H54 (cell line): ENCODE data around the gene TTLL1.

Experiments
- DNase-seq: peaks from one replicate; pipeline ENCODE4 v3.0.0; 2011; ENCODE audit warnings: low spot score, mixed read lengths; ENCODE audit not compliant: insufficient read length
- FAIRE-seq: peaks from 3 replicates; lab custom pipeline; 2011; peaks lifted over from hg19 to GRCh38; lab: Jason Lieb, UNC
- POLR2A ChIP-seq: IDR thresholded peaks from 2 replicates; pipeline ENCODE4 v1.6.1; 2011; ENCODE audit warnings: low read depth, mild to moderate bottlenecking, low read length

TTLL1 gene

DNA sequence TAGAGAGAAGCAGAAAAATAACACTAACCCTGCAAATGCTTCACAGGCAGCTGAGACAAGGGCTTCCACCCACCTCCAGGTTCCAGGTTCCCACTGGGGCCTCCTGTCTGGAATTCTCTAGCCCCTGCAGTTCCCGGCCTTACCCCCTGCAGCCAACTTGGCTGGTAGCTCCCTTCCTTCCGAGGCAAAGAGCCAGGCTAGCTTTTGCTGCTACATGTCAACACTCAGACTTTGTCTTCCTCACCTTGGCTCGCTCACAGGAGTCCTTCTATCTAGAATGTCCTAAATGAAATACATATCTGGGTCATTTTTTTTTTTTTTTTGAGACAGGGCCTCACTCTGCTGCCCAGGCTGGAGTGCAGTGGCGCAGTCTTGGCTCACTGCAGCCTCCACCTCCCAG, 9.9 kb upstream of the TTLL1 start:
- DNase-seq = no peak
- no peak for FAIRE-seq
- TF ChIP-seq POLR2A = no peak

DNA sequence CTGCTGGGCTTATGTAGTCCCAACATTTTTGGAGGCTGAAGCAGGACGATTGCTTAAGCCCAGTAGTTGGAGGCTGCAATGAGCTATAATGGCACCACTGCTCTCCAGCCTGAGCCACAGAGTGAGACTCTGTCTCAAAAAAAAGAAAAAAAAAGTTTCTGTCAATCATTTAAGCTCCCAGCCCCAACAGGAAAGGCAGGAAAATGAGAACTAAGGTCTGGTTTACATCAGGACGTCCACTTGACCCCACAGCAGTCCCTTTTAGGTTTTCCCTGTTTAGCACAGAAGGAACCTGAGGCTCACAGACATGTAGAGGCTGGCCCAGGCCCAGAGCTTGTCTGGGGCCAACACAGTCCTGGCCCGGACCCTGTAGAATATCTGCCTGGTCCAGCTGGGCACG, 9.2 kb upstream of the TTLL1 start:
- DNase-seq (no peak), FAIRE-seq (no peak)
- TF ChIP-seq POLR2A = no peak

DNA sequence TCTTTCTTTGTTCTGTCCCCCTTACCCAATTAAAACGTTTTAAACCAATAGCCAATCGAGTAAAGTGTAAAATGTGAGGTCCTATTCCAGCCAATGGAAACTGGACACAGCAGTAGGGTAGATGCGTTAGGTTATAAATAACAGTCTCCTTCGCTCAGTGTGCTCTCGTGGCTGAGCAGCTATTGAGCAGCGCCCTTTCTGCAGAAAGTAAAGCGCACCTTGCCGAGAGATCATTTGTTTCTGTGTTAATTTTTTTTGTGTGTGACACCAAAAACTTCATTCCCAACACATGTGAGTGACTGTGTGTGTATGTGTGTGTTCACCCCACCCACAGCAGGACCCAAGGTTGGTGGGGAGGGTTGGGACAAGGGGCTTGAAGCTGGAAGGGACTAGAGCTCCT, 7.2 kb upstream of the TTLL1 start:
- no peak for TF ChIP-seq POLR2A
- FAIRE-seq (no peak), DNase-seq (no peak)

DNA sequence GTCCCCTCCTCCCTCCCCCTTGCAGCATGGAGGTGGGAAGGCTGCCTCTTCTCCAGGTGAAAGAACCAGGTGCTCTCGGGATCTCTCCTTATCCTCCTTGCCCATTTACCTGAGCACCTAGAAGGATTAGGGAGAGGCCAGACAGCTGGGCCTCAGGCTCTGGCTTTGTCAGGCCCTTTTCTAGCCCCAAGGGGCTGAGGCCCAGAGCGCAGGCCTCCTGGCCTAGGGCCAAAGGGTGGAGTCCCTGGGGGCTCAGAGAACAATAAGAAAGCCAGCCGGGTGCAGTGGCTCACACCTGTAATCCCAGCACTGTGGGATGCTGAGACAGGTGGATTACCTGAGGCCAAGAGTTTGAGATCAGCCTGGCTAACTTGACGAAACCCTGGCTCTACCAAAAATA, 5.4 kb upstream of the TTLL1 start:
- no peak for TF ChIP-seq POLR2A
- FAIRE-seq (no peak), DNase-seq (no peak)

DNA sequence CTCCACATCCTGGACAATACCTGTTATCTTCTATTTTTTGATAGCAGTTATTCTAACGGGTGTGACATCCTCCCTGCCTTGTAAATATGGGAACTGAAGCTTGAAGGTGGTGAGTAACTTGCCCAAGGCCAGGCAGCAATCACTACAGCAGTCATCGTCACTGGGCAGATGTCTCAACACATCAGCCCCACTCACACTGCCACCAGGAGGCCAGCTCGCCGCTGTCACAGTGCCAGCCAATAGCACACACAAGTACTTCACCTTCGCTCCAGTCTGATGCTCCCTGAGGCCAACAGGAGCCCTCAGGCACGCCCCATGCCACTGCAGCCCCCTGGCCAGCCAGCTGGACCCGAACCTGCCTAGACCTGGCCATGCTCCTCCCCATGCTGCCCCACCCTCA, 4.9 kb upstream of the TTLL1 start:
- no peak for TF ChIP-seq POLR2A
- FAIRE-seq = no peak
- no peak for DNase-seq

DNA sequence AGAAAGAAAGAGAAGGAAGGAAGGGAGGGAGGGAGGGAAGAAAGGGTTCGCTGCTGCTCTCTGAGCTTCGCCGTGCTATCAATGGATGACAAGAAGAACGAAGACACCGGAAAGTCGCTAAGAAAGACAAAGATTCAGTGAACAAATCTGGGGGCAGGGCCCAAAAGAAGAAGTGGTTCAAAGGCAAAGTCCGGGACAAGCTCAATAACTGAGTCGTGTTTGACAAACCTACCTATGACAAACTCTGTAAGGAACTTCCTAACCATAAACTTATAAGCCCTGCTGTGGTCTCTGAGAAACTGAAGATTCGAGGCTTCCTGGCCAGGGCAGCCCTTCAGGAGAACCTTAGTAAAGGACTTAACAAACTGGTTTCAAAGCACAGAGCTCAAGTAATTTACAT, 2.9 kb upstream of the TTLL1 start:
- no peak for TF ChIP-seq POLR2A
- no peak for FAIRE-seq

DNA sequence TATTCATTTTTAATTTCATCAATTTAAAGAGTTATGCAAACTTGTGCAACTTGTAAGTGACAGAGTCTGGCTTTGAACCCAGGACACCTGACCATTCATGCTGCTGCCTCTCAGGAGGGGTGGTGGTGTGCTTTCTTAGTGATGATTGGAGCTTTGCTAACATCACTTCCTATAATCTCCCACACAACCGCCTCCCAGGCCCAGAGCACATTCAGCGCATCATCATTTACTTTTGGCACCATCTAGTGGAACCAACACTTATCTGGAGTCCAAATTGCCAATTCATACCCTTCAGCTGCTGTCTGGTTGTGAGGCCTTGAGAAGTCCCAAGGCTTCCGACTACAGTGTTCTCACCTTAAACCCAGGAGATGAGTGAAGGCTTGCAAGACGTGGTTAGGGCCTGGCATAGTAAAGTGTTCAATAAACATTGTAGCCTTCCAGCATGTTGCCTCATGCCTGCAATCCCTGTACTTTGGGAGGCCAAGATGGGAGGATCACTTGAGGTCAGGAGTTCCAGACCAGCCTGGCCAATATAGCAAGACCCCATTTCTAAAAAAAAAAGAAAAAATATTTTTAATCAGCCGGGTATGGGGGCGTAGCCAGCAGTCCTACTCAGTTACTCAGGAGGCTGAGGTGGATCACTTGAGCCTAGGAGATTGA, 1.1 kb upstream of the TTLL1 start:
- FAIRE-seq (peak; percentile 88), DNase-seq (peak; percentile 74)
- TF ChIP-seq POLR2A = no peak

More for the DNA sequence above, 2.9 kb upstream of the TTLL1 start:
- DNase-seq = no peak

DNA sequence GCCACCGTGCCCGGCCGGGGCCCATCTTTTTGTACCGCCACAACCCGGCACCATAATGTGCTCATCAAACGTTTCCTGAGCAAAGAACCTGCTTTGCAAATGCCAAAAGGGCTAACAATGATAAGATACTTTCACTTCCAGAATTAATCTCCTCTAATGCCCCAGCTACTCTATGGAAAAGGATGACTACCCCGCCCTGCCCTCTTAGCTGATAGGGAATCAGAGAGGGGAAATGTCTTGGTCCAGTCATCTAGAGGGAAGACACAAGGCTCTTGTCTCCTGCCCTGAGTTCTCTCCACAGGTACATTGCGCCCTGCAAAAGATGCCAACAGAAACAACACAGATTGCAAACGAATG, 586 bp downstream of the TTLL1 start:
- TF ChIP-seq POLR2A = no peak
- FAIRE-seq (no peak), DNase-seq (no peak)

DNA sequence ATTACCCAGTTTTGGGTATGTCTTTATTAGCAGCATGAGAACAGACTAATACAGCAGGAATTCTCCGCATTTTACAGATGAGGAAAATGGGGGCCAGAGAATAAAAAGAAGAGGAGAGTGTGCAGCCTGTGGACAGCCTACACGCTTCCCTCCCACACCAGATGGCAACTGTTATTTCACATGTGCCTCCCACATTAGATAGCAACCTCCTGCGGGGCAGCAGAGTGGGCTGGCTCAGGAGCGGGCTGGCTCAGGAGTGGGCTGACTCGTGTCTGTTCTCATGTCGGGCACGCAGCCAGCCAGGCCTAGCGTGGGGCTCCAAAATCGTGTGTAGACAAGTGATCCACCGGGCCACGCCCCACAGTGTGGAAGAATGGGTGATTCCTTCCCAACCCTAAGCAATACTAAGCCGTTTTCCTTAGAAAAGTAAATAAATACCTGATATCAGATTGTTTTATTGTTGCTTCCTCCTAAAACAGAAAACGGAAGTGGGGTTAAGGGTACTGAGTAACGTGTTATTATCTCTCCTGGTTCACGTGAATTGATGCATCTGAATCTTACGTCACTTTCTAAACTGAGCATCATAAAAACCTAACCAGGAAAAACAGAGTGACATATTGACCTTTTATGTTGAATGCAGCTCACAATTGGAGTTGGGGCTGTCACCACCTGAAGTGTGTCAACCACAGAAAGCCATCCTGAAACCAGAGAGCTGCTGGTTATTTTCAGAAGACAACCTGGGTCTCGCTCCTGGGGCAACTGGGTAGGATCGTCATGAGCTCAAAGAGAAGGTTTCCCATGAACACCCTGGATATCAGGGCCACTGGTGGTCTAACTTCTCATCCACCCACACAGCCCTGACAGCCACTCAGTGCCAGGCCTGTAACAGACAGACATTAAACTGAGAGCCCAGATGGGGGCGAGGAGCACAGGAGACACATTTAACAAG, 3.3 kb downstream of the TTLL1 start:
- TF ChIP-seq POLR2A = no peak
- FAIRE-seq (no peak), DNase-seq (no peak)

DNA sequence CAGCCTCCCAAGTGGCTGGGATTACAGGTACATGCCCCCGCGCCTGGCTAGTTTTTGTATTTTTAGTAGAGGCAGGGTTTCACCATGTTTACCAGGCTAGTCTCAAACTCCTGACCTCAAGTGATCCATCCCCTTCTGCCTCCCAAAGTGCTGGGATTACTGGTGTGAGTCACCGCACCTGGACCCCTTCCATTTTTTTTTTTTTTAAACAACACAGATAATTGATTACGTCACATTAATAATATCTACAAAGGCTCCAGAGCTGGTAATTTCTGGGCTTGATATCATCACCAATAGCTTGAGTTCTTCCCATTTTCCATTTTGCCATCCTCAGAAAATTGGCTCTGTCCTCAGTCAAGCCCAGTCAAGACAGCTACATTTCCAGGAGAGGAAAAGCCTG, 7.2 kb downstream of the TTLL1 start:
- no peak for TF ChIP-seq POLR2A
- FAIRE-seq (no peak), DNase-seq (no peak)

DNA sequence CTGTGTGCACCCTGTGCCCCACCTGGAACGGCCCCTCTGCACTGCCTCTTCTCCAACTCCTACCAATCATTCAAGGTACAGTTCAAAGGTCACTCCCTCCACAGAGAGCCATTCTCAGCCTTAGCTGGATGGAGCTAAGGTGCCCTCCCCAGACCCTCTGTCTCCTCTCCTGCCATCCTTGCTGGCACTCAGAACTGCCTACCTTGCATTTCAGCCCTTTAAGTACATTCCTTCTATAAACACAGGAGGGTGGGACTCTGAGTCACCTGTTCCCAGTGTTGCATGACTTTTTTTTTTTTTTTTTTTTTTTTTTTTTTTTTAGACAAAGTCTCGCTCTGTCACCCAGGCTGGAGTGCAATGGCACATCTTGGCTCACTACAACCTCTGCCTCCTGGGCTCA, 8.6 kb downstream of the TTLL1 start:
- no peak for TF ChIP-seq POLR2A
- FAIRE-seq (no peak), DNase-seq (no peak)

DNA sequence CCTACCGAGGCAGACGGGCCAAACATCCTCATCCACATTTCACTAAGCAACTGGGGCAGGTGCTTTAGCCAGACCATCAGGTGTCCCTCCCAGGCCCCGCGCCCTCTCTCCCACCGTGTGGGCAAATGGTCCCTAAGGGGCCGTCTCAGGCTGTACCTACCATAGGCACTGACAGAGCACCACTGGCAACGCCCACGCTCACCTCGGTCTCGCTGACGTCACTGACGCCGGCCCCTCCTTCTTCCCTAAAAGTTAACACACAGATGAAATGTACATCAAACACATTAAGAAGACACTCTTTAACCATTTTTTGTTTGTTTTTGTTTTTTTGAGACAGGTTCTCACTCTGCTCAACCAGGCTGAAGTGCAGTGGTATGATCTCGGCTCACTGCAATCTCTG, 9.4 kb downstream of the TTLL1 start:
- DNase-seq = no peak
- FAIRE-seq = no peak
- no peak for TF ChIP-seq POLR2A

DNA sequence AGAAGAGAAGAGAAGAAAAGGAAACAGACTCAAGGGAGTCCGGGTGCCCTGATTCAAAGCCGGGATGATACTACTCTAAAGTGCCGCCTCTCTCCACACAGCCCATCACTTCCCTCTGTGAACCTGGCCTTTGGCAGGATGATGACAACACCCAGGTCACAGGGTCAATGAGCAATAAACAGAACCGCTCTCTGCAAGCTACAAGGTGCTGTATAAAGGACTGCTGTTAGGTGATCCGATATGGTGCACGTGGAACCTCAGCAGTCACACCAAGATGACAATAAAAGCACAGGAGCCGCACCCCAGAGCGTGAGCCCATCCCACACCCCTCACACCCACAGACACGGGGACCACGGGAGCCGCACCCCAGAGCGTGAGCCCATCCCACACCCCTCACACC, 10.7 kb downstream of the TTLL1 start:
- FAIRE-seq = no peak
- DNase-seq = no peak
- no peak for TF ChIP-seq POLR2A

DNA sequence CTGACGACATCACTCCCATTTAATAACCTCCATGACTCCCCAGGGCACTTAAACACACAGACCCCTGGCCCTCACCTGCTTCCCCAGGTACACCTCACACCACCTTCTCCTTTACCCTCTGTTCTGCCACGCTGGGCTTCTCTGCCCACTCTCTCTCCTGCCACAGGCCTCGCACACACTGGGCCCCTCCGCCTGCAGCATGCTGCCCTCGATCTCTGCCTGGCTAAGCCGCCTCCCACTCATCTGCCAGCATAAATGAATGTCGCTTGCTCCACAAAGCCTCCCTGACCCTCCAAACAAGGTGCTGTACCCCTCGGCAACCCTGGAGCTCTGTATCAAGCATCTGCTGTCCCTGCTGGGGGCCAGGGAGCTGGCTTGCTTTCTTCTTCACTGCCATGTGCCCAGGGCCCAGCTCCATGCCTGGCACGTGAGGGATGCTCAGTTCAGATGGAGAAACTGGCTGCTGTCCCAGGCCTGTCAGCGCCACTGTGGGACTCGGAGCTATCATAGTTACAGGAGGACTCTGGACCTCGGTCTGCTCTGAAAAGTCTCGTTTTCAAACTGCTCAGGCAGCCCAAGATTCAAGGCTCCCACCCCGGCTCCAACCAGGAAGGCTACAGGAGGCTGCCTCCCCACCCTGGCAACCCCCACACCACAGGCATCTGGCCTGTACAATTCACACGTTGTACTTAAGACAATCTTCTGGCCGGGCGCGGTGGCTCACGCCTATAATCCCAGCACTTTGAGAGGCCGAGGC, 11.9 kb downstream of the TTLL1 start:
- DNase-seq (no peak), FAIRE-seq (no peak)
- no peak for TF ChIP-seq POLR2A
